Measurements from ENCODE around the gene EBF3. TPM values are rescaled to one million over a fixed set of nuclear protein-coding genes. Genes with fewer than 3 reads are reported as not detected.

The EBF3 gene
- polyA plus RNA-seq, 6 donors from 2014 or later: not detected

DNA sequence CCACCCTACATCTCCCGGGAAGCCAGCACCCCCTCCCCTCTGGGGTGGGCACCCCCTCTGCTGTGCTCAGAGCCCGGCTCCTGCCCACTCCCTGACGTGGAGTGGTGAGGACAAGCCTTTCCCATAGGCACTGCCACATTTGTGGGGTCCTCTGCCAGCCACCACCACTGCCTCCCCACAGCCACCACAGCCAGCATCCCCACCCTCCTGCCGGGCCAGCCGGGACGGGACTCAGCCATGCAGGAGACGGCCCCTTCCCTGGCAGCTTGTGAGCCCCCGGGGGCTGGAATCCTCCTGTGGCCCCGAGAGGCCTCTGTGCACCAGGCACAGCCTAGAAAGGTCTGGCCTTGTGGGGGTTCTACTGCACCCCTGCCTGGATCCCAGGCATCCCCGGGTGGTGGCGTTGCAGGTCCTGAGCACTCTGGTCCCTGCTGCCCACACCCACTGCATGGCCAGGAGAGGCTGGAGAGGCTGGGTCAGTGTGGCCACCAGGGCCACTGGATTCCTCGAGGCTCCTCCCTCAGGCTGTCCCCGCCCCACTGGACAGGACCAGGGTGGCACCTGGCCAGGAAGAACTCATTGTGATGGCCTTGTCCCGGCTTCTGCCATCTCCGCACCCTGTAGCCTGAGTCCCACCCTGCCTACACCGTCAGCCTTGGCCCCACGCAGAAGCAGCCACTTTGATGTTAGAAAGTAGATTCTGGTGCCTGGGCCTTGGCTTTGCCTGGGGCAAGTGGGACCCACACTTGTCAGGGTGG is 148.0 kb downstream of the EBF3 start:
- H3K36me3 Mint-ChIP-seq: no peaks in the 10 kb centered on the region
- peaks cover 0 to 16% (median 0%) of the 10 kb centered on the region in 3 donors for H3K27me3 Mint-ChIP-seq
- no peaks in the 10 kb centered on the region for H3K4me1 Mint-ChIP-seq
- no peak overlapping the region for H3K27ac Mint-ChIP-seq
- no peak overlapping the region for H3K4me3 Mint-ChIP-seq
- DNase-seq (no peak), ATAC-seq (ENCODE audit: low read depth in 2 of 2) (no peak)
- H3K9me3 Mint-ChIP-seq: peaks cover 0 to 18% (median 9%) of the 10 kb centered on the region in 7 donors

DNA sequence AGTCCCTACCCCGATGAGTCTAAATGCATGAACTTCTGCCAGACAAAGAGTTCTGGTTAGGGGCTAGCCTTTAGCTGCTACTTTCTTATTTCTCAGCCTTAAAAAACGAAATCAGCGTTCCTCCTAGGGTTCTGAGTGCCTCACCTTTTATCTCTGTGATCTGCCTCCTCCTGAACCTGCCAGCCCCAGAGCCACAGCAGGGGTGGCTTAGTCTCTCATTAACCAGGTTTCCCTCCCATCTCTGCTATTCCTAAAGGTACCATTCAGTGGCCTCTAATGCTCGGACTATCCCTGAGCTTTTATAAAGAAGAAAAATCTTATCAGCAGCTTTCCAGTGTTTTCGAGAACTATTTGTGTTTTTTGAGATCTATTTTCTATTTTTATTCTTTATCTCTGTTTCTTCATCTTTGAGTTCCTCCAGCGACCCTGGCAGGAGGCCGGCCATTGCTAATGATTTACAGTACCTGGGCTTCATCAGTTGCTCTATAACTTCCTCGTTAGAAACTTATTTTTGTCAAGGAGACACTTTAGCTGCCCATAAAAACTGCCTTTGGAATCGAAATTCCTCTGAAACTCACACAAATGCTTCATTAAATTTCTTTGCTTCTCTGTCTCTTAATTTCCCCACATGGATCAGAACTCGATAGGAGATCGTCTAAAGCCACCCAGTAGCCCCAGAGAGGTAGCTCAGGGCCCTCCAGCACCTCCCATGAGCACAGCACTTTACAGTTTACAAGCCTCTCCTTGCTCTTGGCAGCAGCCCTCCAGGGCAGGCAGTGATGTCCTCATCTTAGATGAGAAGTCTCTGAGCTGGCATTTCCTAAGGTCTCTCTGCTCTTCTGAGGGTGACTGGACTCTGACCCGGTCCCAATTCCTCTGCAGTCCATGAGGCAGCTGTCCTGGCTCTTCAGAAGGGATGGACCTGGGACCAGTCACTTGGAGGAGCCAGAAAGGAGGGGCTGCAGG is 149.1 kb downstream of the EBF3 start:
- peak overlapping the region in 1 of 8 donors; percentile 58 for H3K4me3 Mint-ChIP-seq
- no peaks in the 10 kb centered on the region for H3K4me1 Mint-ChIP-seq
- DNase-seq (no peak), ATAC-seq (ENCODE audit: low read depth in 2 of 2) (no peak)
- no peaks in the 10 kb centered on the region for H3K36me3 Mint-ChIP-seq
- peaks cover 0 to 18% (median 9%) of the 10 kb centered on the region in 7 donors for H3K9me3 Mint-ChIP-seq
- peaks cover 0 to 16% (median 0%) of the 10 kb centered on the region in 3 donors for H3K27me3 Mint-ChIP-seq
- no peak overlapping the region for H3K27ac Mint-ChIP-seq

DNA sequence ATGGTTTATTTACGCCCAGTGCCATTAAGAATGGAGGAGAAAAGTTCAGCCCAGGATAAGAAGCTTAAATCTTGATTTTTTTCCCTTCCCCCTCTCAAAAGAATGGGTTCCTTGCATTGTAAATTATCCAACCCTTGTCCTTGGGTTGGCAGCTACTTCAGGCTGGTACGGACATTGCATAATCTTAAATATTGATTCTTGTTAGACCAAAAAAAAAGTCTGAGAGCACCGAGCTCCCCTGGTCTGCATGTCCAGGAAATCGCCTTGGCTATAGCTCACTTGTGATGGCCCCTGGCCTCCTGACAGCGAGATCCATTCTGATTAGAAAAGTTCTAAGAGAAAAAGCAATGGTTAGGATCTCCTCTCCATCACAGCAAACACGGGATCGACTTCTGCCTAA is 151.7 kb downstream of the EBF3 start:
- Mint-ChIP-seq H3K9me3 (peaks cover 0 to 7% (median under 1%) of the 10 kb centered on the region in 7 donors), H3K36me3 (no peaks in the 10 kb centered on the region), H3K27me3 (peaks cover 0 to 5% (median 0%) of the 10 kb centered on the region in 3 donors), H3K27ac (no peak overlapping the region), H3K4me1 (no peaks in the 10 kb centered on the region), H3K4me3 (no peak overlapping the region)
- ATAC-seq (ENCODE audit: low read depth in 2 of 2) (no peak), DNase-seq (no peak)

DNA sequence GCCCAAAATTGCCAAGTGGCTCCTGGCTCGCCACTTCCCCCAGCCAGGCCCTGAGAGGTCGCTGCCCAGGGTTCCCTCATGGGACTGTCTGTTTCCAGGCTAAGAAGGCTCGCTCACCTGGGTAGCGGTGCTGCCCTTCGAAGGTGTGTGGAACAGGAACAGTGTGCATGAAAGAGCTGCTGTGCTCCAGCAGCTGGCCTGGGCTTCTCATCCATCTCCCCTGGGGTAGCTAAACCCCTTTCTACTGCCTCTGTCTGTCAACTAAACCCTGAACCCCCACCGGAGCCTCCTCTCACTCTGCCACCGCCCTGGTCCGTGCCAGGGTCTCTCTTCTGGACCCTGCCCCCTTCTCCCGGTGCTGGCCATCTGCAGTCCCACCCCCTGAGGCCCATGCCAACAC is 152.9 kb downstream of the EBF3 start:
- Mint-ChIP-seq H3K27me3 (peaks cover 0 to 13% (median 0%) of the 10 kb centered on the region in 3 donors), H3K4me3 (peak overlapping the region in 1 of 8 donors; percentile 9), H3K27ac (no peak overlapping the region), H3K9me3 (peaks cover under 1 to 16% (median 11%) of the 10 kb centered on the region in 7 donors), H3K4me1 (no peaks in the 10 kb centered on the region), H3K36me3 (peaks cover 7 to 8% of the 10 kb centered on the region in 2 donors)
- ATAC-seq (ENCODE audit: low read depth in 2 of 2): no peak
- DNase-seq: no peak

DNA sequence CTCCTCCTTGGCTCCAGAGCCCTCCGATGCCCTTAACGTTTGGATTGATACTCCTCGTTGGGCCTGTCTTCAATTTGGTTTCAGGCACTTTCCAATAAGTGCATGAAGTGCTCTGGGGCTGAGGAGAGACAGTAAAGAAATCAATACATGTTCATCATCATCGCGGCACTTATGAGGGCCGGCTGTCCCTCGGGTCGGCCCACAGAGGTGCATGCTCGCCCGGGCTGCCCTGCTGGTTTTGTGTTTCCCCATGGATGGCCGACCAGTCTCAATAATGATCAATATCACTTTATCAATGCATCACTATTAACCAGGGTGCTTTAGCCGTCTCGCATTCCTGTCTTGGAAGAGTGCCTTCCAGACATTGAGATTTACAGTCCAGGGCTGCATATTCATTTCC is 154.2 kb downstream of the EBF3 start:
- Mint-ChIP-seq H3K4me1 (no peaks in the 10 kb centered on the region), H3K4me3 (no peak overlapping the region), H3K36me3 (peaks cover 7 to 8% of the 10 kb centered on the region in 2 donors), H3K9me3 (peaks cover 5 to 22% (median 14%) of the 10 kb centered on the region in 7 donors), H3K27ac (no peak overlapping the region), H3K27me3 (peaks cover 0 to 8% (median 0%) of the 10 kb centered on the region in 3 donors)
- ATAC-seq (ENCODE audit: low read depth in 2 of 2): no peak
- DNase-seq: no peak

DNA sequence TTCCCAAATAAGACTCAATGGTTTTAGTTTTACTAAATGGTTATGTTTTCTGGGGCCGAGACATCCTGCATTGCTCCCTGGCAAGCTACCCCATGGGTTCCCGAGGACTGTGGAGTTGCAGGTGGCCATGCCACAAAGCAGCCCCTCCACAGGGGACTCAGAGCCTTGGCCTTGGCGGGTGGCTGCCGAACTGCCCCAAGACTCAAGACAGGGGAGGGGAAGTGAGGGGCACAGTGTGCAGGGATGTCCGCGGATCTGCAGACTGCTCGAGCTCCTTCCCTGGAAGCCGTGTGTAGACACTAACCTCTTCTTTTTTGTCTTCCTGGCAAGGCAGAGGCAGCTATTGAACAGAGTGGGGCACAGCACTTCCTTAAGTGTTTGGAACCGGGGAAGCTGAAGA is 154.6 kb downstream of the EBF3 start:
- Mint-ChIP-seq H3K9me3 (peaks cover 8 to 25% (median 16%) of the 10 kb centered on the region in 7 donors), H3K36me3 (peaks cover 8 to 11% of the 10 kb centered on the region in 2 donors), H3K27ac (no peak overlapping the region), H3K27me3 (peaks cover 0 to 8% (median 0%) of the 10 kb centered on the region in 3 donors), H3K4me3 (no peak overlapping the region), H3K4me1 (no peaks in the 10 kb centered on the region)
- DNase-seq (no peak), ATAC-seq (ENCODE audit: low read depth in 2 of 2) (no peak)

DNA sequence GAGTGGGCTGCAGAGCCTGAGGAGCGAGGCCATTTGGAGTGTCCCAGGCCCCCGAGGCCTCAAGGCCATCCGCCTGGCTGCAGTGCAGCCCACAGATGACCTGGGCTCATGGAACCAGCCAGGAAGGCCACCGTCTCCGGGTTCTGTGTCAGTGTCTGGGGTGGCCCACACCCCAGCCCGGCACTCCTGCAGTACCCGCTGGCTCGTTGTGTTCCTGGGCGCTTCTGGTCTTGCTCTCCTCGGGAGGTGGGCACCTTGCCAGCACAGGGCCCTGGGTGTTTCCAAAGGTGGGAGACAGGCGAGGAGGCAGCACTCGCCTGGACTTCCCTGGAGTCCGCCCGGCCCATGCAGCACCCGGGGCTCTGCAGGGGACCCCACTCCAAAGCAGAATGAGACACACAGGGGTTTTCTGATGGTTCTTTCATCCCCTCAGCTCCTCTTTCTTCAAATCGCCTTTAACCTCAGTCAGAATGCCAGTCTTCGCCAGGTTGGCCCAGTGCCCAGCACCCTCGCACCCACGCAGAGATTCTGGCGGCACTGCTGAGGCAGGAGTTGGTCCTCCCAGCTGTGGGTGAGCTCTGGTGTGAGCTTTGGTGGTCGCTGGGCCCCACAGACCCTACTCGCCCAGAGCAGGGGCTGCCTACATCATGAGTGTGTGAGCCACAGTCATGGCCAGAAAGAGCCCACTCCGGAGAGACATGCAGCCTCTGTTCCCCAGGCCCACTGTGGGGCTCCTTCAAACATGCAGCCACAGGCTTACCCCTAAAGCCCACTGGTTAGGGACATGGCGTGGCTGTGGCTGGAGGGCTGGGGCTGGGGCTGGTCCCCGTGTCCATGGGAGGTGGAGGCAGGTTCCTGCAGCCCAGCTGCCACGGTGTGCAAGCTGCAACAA is 155.7 kb downstream of the EBF3 start:
- DNase-seq: no peak
- no peak for ATAC-seq (ENCODE audit: low read depth in 2 of 2)
- no peaks in the 10 kb centered on the region for H3K4me1 Mint-ChIP-seq
- H3K36me3 Mint-ChIP-seq: peaks cover 16 to 19% of the 10 kb centered on the region in 2 donors
- peaks cover 9 to 34% (median 21%) of the 10 kb centered on the region in 7 donors for H3K9me3 Mint-ChIP-seq
- H3K27ac Mint-ChIP-seq: no peak overlapping the region
- no peak overlapping the region for H3K4me3 Mint-ChIP-seq
- H3K27me3 Mint-ChIP-seq: peaks cover 0 to 8% (median 0%) of the 10 kb centered on the region in 3 donors

DNA sequence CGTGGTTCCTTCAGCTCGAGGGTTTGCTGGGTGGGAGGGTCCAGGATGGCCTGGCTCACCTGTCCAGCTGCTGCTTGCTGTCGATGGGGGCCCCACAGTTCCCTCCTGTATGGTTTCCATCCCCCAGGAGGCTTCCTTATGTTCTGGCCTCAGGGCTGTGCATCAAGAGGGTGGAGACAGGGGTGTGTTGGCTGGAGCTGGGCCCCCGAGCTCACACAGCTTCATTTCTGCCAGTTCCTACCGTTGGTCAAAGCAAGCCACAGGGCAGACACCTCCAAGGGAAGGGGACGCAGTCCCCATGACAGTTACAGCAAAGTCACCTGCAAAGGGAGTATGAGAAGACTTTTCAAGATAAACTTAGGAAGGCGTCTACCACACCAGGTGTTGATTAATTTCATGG is 156.9 kb downstream of the EBF3 start:
- no peak for ATAC-seq (ENCODE audit: low read depth in 2 of 2)

DNA sequence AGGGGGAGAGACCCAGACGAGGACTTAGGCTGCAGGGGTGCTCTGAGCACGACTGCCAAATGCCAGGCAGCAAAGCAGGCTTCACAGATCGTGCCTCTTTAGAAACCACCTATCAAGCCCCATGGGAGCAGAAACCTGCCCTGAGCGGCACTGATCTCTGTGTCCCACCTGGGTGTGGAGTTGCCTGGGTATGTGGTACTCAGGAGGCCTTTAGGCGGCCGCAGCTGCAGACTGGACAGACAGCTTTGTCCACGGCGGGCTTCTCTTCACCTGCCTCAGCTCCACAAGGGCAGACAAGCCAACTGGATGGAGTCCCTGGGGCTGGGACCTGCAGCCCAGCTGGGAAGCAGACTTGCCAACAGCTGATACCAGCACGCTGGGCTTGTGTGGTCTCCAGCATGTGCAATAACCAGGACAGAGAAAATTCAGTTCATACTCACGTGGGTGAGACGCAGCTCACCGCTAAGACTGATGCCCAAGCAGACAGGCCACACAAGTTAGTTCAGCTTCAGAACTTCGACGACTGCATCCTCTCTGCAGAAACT is 163.2 kb downstream of the EBF3 start:
- H3K4me3 Mint-ChIP-seq: no peak overlapping the region

More for the DNA sequence above, 156.9 kb downstream of the EBF3 start:
- Mint-ChIP-seq H3K36me3 (peaks cover 19 to 24% of the 10 kb centered on the region in 2 donors), H3K4me3 (peak overlapping the region in 2 of 8 donors; percentile 0 to 70), H3K27me3 (peaks cover 0 to 12% (median 0%) of the 10 kb centered on the region in 3 donors), H3K27ac (no peak overlapping the region), H3K4me1 (no peaks in the 10 kb centered on the region), H3K9me3 (peaks cover 13 to 44% (median 27%) of the 10 kb centered on the region in 7 donors)
- no peak for DNase-seq

DNA sequence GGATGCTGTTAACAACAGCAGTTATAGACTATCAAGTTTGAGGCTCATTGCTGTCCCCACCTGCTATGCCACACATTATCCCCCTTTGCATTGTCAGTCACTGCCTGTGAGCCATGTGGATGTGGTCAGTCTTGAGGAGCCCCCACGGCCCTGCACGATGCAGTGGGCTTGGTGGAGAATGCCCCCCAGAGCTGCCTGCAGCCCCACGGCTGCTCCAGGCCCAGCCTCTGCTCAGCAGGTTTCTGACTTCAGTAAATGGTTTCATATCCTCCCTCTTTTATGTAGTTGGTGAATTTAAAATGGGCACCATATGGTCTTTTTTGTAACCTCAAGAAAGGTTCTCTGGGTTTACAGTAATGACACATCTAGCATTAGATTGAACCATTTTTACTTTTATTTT is 164.1 kb downstream of the EBF3 start:
- no peak overlapping the region for H3K4me3 Mint-ChIP-seq
- ATAC-seq (ENCODE audit: low read depth in 2 of 2) (no peak), DNase-seq (no peak)
- H3K27ac Mint-ChIP-seq: no peak overlapping the region
- peaks cover 0 to 6% (median 4%) of the 10 kb centered on the region in 3 donors for H3K27me3 Mint-ChIP-seq
- peaks cover 5 to 44% (median 22%) of the 10 kb centered on the region in 7 donors for H3K9me3 Mint-ChIP-seq
- H3K4me1 Mint-ChIP-seq: no peaks in the 10 kb centered on the region
- H3K36me3 Mint-ChIP-seq: peaks cover 12 to 15% of the 10 kb centered on the region in 2 donors

More for the DNA sequence above, 163.2 kb downstream of the EBF3 start:
- no peak for ATAC-seq (ENCODE audit: low read depth in 2 of 2)
- no peak overlapping the region for H3K27ac Mint-ChIP-seq
- H3K9me3 Mint-ChIP-seq: peaks cover 6 to 46% (median 23%) of the 10 kb centered on the region in 7 donors
- DNase-seq: no peak
- no peaks in the 10 kb centered on the region for H3K4me1 Mint-ChIP-seq
- H3K36me3 Mint-ChIP-seq: peaks cover 12 to 15% of the 10 kb centered on the region in 2 donors
- H3K27me3 Mint-ChIP-seq: peaks cover 0 to 6% (median 4%) of the 10 kb centered on the region in 3 donors

DNA sequence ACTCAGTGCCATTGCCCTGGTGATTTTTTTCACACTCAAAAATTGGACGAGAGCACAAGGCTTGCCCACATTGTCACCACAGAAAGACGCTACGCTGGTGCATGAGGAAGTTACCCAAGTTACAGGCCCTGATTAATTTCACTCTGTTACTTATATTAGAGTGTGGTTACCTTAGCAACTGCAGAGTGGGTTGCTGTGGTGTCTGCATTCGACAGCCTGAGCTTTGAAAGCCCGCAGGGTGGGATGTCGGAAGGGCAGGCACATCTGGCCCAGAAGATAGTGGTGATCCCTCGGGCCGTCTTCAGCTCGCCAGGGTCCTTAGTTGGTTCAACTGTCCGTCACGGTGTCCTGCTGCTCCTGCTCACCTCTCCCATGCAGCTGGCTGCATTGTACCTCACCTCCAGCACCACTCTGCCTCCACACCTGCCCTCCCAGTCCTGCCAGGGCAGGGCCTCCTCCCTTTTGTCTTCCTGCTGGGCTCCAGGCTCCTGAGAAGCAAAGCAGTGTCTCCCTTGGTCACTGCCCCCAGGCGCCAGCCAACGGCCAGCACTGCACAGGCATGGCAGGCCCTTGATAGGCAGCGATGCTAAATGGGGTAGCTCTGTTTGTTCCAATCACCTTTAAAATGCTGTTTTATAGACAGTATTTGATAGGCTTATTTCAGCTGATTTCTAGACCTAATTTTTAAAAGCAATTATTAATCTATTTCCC is 167.2 kb downstream of the EBF3 start:
- ATAC-seq (ENCODE audit: low read depth in 2 of 2) (no peak), DNase-seq (no peak)
- H3K9me3 Mint-ChIP-seq: peaks cover 3 to 29% (median 4%) of the 10 kb centered on the region in 7 donors
- peaks cover 0 to 6% (median 0%) of the 10 kb centered on the region in 3 donors for H3K27me3 Mint-ChIP-seq
- peak overlapping the region in 1 of 8 donors; percentile 66 for H3K4me3 Mint-ChIP-seq
- H3K4me1 Mint-ChIP-seq: no peaks in the 10 kb centered on the region
- no peaks in the 10 kb centered on the region for H3K36me3 Mint-ChIP-seq
- peak overlapping the region in 1 of 6 donors; percentile 40 for H3K27ac Mint-ChIP-seq

DNA sequence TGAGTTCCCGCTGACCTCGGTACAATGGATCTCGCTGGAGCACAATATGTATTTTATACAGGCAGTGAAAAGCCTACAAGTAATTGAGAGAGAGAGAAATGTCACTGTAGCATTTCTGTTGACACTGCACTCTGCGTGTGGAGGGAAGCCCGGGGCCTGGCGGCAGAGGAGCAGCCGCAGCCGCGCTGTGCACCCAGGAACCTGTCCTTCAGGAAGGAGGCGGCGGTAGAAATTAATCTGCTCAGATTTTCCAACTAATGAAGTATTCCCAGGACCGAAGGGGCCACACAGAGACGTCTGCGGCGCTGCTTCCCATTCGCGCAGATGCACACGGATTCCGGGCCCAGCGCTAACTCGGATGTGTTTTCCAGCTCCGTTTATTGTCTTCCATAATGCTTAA is 170.1 kb downstream of the EBF3 start:
- no peak for ATAC-seq (ENCODE audit: low read depth in 2 of 2)
- peaks cover 3 to 45% (median 16%) of the 10 kb centered on the region in 7 donors for H3K9me3 Mint-ChIP-seq
- no peaks in the 10 kb centered on the region for H3K4me1 Mint-ChIP-seq
- peaks cover 0 to 6% (median 0%) of the 10 kb centered on the region in 3 donors for H3K27me3 Mint-ChIP-seq
- H3K4me3 Mint-ChIP-seq: no peak overlapping the region
- DNase-seq: no peak
- no peak overlapping the region for H3K27ac Mint-ChIP-seq
- no peaks in the 10 kb centered on the region for H3K36me3 Mint-ChIP-seq

Measured in naive B cell (primary cell).